Measurements from ENCODE around the gene GZMM. TPM values are rescaled to one million over a fixed set of nuclear protein-coding genes. Genes with fewer than 3 reads are reported as not detected.

GZMM gene
- total and polyA plus RNA-seq, 2 of the 13 experiments (the other 11 are each of a cell fraction or from before 2014, with no cell fraction given), result 0.07 TPM; not detected in 1

- peak; percentile 77; the same call in 1 of the 2 replicates for TF ChIP-seq ZNF441 (CRISPR knock-in tag; IDR thresholded peaks at IDR 0.05; ENCODE audit: borderline replicate concordance)
- TF ChIP-seq, protein P1, sequence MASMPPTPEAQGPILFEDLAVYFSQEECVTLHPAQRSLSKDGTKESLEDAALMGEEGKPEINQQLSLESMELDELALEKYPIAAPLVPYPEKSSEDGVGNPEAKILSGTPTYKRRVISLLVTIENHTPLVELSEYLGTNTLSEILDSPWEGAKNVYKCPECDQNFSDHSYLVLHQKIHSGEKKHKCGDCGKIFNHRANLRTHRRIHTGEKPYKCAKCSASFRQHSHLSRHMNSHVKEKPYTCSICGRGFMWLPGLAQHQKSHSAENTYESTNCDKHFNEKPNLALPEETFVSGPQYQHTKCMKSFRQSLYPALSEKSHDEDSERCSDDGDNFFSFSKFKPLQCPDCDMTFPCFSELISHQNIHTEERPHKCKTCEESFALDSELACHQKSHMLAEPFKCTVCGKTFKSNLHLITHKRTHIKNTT (CRISPR knock-in tag; IDR thresholded peaks at IDR 0.05), result no peak
- TF ChIP-seq ZBED4 (CRISPR knock-in tag; IDR thresholded peaks at IDR 0.05; ENCODE audit: borderline replicate concordance), result no peak
- peak; percentile 80 for TF ChIP-seq MYC (CRISPR knock-in tag; IDR thresholded peaks at IDR 0.05; ENCODE audit: borderline replicate concordance)
- TF ChIP-seq YEATS4 (CRISPR knock-in tag; IDR thresholded peaks at IDR 0.05; ENCODE audit: borderline replicate concordance), result peak; percentile 70; the same call in 1 of the 2 replicates
- peak; percentile 83 for TF ChIP-seq POGZ (CRISPR knock-in tag; IDR thresholded peaks at IDR 0.05)
- TF ChIP-seq HINFP (CRISPR knock-in tag; IDR thresholded peaks at IDR 0.05; ENCODE audit: low read depth), result peak; percentile 69; the same call in 1 of the 2 replicates
- no peak for TF ChIP-seq XRCC5 (optimal IDR thresholded peaks at IDR 0.05; ENCODE audit: low read length)
- TF ChIP-seq, protein P2, sequence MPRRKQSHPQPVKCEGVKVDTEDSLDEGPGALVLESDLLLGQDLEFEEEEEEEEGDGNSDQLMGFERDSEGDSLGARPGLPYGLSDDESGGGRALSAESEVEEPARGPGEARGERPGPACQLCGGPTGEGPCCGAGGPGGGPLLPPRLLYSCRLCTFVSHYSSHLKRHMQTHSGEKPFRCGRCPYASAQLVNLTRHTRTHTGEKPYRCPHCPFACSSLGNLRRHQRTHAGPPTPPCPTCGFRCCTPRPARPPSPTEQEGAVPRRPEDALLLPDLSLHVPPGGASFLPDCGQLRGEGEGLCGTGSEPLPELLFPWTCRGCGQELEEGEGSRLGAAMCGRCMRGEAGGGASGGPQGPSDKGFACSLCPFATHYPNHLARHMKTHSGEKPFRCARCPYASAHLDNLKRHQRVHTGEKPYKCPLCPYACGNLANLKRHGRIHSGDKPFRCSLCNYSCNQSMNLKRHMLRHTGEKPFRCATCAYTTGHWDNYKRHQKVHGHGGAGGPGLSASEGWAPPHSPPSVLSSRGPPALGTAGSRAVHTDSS (CRISPR knock-in tag; conservative IDR thresholded peaks at IDR 0.05), result no peak
- TF ChIP-seq ZNF781 (CRISPR knock-in tag; IDR thresholded peaks at IDR 0.05; ENCODE audit: borderline replicate concordance, not compliant biosample characterization), result peak; percentile 36
- TF ChIP-seq, protein P3, sequence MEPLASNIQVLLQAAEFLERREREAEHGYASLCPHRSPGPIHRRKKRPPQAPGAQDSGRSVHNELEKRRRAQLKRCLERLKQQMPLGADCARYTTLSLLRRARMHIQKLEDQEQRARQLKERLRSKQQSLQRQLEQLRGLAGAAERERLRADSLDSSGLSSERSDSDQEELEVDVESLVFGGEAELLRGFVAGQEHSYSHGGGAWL (CRISPR knock-in tag; IDR thresholded peaks at IDR 0.05), result no peak; the same call in 1 of the 2 replicates
- TF ChIP-seq CEBPG (CRISPR knock-in tag; IDR thresholded peaks at IDR 0.05), result no peak
- TF ChIP-seq, protein P4, sequence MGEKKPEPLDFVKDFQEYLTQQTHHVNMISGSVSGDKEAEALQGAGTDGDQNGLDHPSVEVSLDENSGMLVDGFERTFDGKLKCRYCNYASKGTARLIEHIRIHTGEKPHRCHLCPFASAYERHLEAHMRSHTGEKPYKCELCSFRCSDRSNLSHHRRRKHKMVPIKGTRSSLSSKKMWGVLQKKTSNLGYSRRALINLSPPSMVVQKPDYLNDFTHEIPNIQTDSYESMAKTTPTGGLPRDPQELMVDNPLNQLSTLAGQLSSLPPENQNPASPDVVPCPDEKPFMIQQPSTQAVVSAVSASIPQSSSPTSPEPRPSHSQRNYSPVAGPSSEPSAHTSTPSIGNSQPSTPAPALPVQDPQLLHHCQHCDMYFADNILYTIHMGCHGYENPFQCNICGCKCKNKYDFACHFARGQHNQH (CRISPR knock-in tag; IDR thresholded peaks at IDR 0.05), result peak; percentile 53; the same call in 1 of the 2 replicates
- TF ChIP-seq HOXA7 (CRISPR knock-in tag; IDR thresholded peaks at IDR 0.05), result no peak
- no peak for TF ChIP-seq NR1H2 (CRISPR knock-in tag; IDR thresholded peaks at IDR 0.05; ENCODE audit: borderline replicate concordance, low read depth)
- TF ChIP-seq ZNF510 (CRISPR knock-in tag; IDR thresholded peaks at IDR 0.05; ENCODE audit: low read depth), result no peak
- no peak for TF ChIP-seq GTF2F1 (IDR thresholded peaks at IDR 0.05; ENCODE audit: low read length)
- TF ChIP-seq NAIF1 (CRISPR knock-in tag; IDR thresholded peaks at IDR 0.05; ENCODE audit: borderline replicate concordance), result no peak
These were observed 19.7 kb upstream of the GZMM start (continued) for GRCh38 chr19:524062-524674.

All from HepG2 (cell line).